Raji (cell line): ENCODE measurements around the gene THBS3.

Experiments used
- POLR2A ChIP-seq: IDR thresholded peaks from 2 replicates; pipeline ENCODE4 v1.6.1; 2011; ENCODE audit warnings: low read depth, low read length, control low read depth; ENCODE audit not compliant: insufficient read depth

The THBS3 gene

DNA sequence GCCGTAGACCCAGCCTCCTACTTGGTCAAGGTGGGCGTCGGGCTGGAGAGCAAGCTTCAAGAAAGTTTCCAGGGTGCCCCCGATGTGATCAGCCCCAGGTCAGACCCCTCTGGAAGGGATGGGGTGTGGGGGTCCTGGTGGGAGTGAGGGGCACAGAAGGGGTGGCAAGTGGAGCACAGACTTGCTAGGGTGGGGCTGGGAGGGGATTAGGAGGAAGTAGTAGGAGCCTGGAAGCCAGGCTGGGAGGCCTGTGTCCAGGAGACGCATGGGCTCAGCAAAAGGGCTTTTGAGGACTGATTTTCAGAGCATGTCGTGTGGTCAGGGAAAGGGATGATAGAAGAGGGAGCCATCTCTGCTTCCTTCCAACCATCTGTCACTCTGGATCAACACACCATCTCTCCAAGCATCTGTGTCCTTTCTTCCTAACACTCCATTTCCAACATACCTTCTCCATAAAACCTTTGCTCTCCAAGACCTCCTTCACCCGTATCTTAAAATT is 25.6 kb downstream of the THBS3 start:
- no peak for TF ChIP-seq POLR2A

DNA sequence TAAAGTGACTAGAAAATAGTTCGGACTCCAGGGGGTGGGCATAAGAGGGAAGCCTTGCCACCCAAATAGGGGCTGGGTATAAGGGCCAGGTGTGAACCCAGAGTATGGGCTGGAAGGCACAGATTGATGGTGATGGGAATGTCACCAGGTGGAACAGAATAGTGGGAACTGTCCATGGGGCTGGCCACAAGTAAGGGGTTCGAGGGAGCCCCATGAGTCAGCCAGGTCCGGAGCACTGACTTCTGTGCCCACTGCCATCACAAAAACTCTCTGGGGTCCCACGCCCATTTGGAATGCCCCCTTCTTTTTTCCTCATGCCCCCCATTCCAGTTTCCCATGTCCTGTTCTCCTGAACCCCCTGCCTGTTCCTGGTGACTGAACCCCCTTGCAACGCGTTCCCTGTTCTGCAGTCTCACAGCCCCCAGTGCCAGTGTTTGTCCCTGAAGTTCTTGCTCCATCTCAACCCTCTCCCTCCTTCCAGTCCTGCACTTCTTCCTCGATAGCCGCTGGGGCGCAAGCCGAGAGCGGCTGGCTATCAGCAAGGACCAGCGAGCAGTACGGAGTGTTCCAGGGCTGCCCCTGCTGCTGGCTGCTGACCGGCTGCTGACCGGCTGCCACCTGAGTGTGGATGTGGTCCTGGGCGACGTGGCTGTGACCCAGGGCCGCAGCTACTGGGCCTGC is 26.2 kb downstream of the THBS3 start:
- no peak for TF ChIP-seq POLR2A

DNA sequence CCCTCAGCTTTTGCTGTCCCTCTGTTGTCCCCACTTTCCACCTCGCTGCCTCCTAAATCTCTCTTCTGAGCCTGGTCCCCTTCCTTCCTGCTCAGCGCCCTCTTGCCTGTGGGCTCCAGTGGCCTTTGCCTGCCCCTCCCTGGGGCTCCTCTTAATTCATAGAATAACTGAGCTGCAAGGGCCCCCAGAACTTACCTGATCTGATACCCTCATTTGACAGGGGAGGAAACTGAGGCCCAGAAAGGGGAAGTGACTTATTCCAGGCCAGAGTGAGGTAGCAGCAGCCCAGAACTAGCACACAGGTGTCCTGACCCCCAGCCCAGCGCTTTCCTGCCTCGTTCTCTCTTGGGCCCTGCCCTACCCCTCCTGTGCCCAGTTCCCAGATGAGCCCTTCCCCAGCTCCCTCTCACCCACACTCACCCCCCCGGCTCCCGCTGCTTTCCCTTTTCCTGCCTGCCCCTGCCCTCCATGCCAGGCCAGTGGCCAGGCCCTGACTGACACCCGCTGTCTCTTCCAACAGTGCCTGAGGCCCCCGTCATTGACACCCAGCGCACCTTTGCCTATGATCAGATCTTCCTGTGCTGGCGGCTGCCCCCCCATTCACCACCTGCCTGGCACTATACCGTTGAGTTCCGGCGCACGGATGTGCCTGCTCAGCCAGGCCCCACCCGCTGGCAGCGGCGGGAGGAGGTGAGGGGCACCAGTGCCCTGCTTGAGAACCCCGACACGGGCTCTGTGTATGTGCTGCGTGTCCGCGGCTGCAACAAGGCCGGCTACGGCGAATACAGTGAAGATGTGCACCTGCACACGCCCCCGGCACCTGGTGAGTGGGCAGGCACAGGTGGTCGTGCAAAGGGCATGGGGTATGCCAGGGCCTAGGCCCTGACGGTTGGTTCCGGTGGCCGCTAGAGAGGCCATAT is 28.3 kb downstream of the THBS3 start:
- no peak for TF ChIP-seq POLR2A

DNA sequence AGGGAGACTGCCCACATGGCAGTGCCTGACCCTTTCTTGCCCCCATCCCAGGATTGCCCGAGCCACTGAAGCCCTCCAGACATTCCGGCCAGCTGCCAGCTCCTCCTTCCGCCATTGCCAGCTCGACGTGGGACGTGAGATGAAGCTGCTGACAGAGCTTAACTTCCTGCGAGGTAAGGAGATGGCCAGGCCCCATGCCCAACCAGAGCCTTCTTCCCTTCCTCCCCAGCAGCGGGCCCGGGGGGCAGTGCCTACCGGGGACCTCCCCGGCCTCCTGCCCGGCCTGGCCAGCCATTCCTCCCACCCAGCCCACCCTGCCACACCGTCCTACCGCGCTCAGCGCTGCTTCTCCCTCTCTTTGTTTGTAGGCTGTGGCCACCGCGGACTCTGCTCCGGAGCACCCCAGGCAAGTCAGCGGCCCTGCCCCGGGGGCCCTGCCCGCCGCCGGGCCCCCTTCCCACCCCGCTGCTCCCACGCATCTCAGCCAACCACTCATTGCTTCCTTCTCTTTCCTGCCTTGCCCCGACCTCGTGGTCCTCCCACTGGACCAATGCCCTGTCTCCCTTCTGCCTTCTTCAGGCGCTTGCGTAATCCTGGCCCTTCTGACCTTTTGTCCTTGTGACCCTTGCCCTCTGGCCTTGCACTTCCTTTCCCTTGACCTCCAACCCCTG is 29.1 kb downstream of the THBS3 start:
- TF ChIP-seq POLR2A: no peak

DNA sequence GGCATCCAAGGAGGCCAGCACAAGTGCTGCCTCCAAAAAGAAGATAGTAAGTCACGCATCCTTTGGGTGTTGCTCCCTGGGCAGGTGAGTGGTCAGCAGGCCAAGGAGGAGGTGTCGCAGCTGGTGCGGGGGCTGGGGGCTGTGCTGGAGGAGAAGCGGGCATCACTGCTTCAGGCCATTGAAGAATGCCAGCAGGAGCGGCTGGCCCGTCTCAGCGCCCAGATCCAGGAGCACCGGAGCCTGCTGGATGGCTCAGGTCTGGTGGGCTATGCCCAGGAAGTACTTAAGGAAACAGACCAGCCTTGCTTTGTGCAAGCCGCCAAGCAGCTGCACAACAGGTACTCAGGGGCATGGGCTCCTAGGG is 29.8 kb downstream of the THBS3 start:
- TF ChIP-seq POLR2A: no peak

DNA sequence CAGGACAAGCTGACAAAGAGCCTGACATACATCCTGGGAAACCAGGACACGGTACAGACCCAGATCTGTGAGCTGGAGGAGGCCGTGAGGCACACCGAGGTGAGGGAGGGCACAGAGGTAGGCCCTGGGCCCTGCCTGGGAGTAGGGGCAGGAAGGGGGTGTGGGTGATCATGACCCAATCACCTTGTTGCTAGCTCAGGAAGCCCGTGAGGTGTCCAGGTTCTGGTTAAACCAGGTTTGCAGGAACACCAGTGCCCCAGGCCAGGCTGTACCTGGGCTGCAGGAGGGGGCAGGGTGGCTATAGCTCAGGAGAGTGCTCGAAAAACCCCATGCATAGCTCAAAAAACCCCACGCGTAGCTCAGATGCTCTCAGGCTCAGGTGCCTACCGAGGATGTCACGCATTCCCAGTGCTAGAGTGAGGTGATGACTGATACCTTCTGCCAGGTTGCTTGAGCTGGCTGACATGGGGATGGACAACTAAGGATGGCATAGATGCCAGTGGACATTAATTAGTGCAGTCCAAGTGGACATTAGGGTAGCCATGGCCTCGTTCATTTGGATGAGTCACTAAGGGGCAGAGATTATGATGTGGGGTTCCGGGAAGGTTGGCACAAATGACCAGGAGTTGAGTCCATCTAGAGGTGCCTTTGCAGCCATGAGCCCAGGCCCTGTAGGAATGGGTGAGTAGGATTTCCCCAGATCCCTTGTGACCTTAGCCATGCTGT is 30.3 kb downstream of the THBS3 start:
- TF ChIP-seq POLR2A: no peak

GRCh38 chr1:155176544-155177071 is 31.1 kb downstream of the THBS3 start:
- peak; percentile 30; the same call in 1 of the 2 replicates for TF ChIP-seq POLR2A

GRCh38 chr1:155175927-155176371 is 31.7 kb downstream of the THBS3 start:
- no peak for TF ChIP-seq POLR2A

- no peak for TF ChIP-seq POLR2A
Measured at GRCh38 chr1:155175281-155175926, 32.3 kb downstream of the THBS3 start.

- TF ChIP-seq POLR2A: no peak
Measured at GRCh38 chr1:155174324-155175280, 33.1 kb downstream of the THBS3 start.

DNA sequence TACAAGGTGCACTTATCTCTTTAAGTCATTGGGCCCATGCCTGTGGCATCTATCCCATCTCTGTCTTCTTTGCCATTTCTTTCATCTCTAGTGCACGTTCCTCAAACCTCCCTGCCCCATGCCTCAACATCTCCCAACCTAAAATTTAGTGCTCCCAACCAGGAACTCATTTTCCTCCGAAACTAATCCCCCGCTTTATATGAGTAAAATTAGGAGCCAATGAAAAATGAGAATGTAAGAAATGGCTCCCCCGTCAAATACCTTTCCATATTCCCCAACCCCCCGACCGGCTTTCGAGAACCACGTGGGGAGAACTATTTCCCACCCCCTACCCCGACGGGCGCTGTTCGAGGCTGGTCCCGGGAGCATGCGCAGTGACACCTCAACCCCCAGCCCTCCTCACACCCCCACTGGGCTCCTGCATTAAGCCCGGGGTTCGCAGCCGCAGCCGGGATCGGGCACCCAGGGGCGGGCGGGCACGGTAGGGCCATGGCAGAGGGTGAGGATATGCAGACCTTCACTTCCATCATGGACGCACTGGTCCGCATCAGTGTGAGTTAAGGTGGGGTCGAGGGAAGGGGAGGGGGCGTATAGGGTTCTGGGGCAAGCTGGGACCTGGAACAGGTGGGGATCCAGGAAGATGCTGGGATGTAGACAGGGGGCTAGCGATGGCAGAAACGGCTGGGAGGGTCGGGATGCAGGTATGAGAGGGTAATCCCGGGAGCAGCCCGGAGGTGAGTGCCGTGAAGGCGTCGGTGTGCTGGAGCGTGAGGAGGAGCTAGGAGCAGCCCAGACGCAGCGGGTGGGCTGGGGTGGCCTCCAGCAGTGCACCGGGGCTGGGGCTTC is 34.0 kb downstream of the THBS3 start, which contains the start of gene TRIM46:
TSS of gene TRIM46 (plus strand) at position 372 of the 846 bp plus-strand sequence. CDS start at position 490, 118 bp downstream.
- no peak; the same call in 1 of the 2 replicates for TF ChIP-seq POLR2A
